ENCODE measurements around the gene CHST3. TPM values are rescaled to one million over a fixed set of nuclear protein-coding genes. Genes with fewer than 3 reads are reported as not detected.

The CHST3 gene
- total and polyA plus RNA-seq, 2 experiments from 2014 or later = 0.94 to 8.3 TPM

GRCh38 chr10:72012796-72013195 lies 48.6 kb downstream of the CHST3 start:
- no peaks in the 10 kb centered on the region for H3K4me1 ChIP-seq (ENCODE audit: insufficient read depth)
- H3K36me3 ChIP-seq (ENCODE audit: insufficient read depth) = no peaks in the 10 kb centered on the region
- no peaks in the 10 kb centered on the region for H3K79me2 ChIP-seq (replicated peaks; ENCODE audit: insufficient read depth)
- Mint-ChIP-seq H3K27me3 (ENCODE audit: insufficient read depth, low read depth, poor library complexity) (peaks cover 6% of the 10 kb centered on the region), H3K36me3 (ENCODE audit: low read depth) (peaks cover 4% of the 10 kb centered on the region; the same call in 1 of the 3 replicates), H3K9me3 (no peaks in the 10 kb centered on the region), H3K4me1 (peaks cover 8% of the 10 kb centered on the region), H3K27ac (no peak overlapping the region), H3K4me3 (no peak overlapping the region)
- TF ChIP-seq NANOG (IDR thresholded peaks at IDR 0.05; ENCODE audit: borderline replicate concordance) (no peak), CREB1 (CRISPR knock-in tag; IDR thresholded peaks at IDR 0.05; ENCODE audit: low read depth) (no peak), REST (IDR thresholded peaks at IDR 0.05; ENCODE audit: unreplicated experiment) (no peak), STAT1 (IDR thresholded peaks at IDR 0.05; ENCODE audit: unreplicated experiment) (no peak), EZH2phosphoT487 (IDR thresholded peaks at IDR 0.05; ENCODE audit: unreplicated experiment) (no peak), EZH2 (IDR thresholded peaks at IDR 0.05; ENCODE audit: low read depth, unreplicated experiment) (no peak), ZNF331 (CRISPR knock-in tag; IDR thresholded peaks at IDR 0.05; ENCODE audit: low read depth) (no peak), ETS1 (IDR thresholded peaks at IDR 0.05) (no peak), ZNF114 (CRISPR knock-in tag; IDR thresholded peaks at IDR 0.05) (no peak), JUNB (IDR thresholded peaks at IDR 0.05; ENCODE audit: unreplicated experiment) (no peak), POLR2AphosphoS5 (IDR thresholded peaks at IDR 0.05; ENCODE audit: low read depth) (no peak), CTCF (conservative IDR thresholded peaks at IDR 0.05; ENCODE audit: low read depth in 2 of 2) (no peak)
- TF ChIP-seq, protein P1, sequence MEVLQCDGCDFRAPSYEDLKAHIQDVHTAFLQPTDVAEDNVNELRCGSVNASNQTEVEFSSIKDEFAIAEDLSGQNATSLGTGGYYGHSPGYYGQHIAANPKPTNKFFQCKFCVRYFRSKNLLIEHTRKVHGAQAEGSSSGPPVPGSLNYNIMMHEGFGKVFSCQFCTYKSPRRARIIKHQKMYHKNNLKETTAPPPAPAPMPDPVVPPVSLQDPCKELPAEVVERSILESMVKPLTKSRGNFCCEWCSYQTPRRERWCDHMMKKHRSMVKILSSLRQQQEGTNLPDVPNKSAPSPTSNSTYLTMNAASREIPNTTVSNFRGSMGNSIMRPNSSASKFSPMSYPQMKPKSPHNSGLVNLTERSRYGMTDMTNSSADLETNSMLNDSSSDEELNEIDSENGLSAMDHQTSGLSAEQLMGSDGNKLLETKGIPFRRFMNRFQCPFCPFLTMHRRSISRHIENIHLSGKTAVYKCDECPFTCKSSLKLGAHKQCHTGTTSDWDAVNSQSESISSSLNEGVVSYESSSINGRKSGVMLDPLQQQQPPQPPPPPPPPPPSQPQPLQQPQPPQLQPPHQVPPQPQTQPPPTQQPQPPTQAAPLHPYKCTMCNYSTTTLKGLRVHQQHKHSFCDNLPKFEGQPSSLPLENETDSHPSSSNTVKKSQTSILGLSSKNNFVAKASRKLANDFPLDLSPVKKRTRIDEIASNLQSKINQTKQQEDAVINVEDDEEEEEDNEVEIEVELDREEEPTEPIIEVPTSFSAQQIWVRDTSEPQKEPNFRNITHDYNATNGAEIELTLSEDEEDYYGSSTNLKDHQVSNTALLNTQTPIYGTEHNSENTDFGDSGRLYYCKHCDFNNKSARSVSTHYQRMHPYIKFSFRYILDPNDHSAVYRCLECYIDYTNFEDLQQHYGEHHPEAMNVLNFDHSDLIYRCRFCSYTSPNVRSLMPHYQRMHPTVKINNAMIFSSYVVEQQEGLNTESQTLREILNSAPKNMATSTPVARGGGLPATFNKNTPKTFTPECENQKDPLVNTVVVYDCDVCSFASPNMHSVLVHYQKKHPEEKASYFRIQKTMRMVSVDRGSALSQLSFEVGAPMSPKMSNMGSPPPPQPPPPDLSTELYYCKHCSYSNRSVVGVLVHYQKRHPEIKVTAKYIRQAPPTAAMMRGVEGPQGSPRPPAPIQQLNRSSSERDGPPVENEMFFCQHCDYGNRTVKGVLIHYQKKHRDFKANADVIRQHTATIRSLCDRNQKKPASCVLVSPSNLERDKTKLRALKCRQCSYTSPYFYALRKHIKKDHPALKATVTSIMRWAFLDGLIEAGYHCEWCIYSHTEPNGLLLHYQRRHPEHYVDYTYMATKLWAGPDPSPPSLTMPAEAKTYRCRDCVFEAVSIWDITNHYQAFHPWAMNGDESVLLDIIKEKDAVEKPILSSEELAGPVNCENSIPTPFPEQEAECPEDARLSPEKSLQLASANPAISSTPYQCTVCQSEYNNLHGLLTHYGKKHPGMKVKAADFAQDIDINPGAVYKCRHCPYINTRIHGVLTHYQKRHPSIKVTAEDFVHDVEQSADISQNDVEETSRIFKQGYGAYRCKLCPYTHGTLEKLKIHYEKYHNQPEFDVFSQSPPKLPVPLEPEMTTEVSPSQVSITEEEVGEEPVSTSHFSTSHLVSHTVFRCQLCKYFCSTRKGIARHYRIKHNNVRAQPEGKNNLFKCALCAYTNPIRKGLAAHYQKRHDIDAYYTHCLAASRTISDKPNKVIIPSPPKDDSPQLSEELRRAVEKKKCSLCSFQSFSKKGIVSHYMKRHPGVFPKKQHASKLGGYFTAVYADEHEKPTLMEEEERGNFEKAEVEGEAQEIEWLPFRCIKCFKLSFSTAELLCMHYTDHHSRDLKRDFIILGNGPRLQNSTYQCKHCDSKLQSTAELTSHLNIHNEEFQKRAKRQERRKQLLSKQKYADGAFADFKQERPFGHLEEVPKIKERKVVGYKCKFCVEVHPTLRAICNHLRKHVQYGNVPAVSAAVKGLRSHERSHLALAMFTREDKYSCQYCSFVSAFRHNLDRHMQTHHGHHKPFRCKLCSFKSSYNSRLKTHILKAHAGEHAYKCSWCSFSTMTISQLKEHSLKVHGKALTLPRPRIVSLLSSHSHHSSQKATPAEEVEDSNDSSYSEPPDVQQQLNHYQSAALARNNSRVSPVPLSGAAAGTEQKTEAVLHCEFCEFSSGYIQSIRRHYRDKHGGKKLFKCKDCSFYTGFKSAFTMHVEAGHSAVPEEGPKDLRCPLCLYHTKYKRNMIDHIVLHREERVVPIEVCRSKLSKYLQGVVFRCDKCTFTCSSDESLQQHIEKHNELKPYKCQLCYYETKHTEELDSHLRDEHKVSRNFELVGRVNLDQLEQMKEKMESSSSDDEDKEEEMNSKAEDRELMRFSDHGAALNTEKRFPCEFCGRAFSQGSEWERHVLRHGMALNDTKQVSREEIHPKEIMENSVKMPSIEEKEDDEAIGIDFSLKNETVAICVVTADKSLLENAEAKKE (CRISPR knock-in tag; IDR thresholded peaks at IDR 0.05) = no peak
- H3K27me3 ChIP-seq (ENCODE audit: insufficient read depth) = no peaks in the 10 kb centered on the region
- H3K9me2 ChIP-seq (ENCODE audit: insufficient read depth) = no peaks in the 10 kb centered on the region
- H2AFZ ChIP-seq = no peak overlapping the region
- no peak for ATAC-seq
- H3F3A ChIP-seq (replicated peaks; ENCODE audit: low read depth) = no peaks in the 10 kb centered on the region
- no peaks in the 10 kb centered on the region for H4K20me1 ChIP-seq (replicated peaks; ENCODE audit: insufficient read depth)
- H3K4me2 ChIP-seq = no peak overlapping the region
- no peak for DNase-seq (ENCODE audit: low spot score)
- no peak overlapping the region for H3K27ac ChIP-seq (ENCODE audit: low read depth)
- H3K4me3 ChIP-seq = no peak overlapping the region

Measured in GM23338 (cell line).